Prostate gland (tissue), 2 donors: ENCODE results near the gene CGA.

Source experiments
- POLR2A ChIP-seq: fragments of 450-650 bp; IDR thresholded peaks from one replicate; pipeline ENCODE4 v1.6.1; 2016; ENCODE audit warnings: antibody characterized with exemption, mild to moderate bottlenecking
- TF ChIP-seq, protein P1 (sequence below), 4 experiments: fragments of 200-600 bp in 2 of 4; fragments of 450-650 bp in 2 of 4; sonication (generic) in 2 of 4; IDR thresholded peaks; 1 replicate in 3 of 4; 2 replicates in 1 of 4; pipeline ENCODE4 v1.5.1; 2016 to 2019; ENCODE audit warnings: antibody characterized with exemption in 4 of 4, mild to moderate bottlenecking in 2 of 4, moderate library complexity in 2 of 4

DNA sequence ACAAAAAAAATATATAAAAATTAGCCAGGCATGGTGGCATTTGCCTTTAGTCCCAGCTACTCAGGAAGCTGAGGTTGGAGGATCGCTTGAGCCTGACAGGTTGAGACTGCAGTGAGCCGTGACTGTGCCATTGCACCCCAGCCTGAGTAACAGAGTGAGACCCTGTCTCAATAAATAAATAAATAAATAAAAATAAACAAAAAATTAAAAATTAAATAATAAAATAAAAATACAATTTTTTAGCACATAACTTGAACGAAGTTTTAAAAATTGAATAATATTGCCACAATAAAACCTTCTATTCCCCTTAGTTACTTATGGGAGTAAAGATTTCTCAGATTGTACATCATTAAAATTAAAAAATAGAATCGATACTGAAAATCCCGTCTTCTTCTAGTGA, 29.2 kb upstream of the CGA start:
- TF ChIP-seq, protein P1, sequence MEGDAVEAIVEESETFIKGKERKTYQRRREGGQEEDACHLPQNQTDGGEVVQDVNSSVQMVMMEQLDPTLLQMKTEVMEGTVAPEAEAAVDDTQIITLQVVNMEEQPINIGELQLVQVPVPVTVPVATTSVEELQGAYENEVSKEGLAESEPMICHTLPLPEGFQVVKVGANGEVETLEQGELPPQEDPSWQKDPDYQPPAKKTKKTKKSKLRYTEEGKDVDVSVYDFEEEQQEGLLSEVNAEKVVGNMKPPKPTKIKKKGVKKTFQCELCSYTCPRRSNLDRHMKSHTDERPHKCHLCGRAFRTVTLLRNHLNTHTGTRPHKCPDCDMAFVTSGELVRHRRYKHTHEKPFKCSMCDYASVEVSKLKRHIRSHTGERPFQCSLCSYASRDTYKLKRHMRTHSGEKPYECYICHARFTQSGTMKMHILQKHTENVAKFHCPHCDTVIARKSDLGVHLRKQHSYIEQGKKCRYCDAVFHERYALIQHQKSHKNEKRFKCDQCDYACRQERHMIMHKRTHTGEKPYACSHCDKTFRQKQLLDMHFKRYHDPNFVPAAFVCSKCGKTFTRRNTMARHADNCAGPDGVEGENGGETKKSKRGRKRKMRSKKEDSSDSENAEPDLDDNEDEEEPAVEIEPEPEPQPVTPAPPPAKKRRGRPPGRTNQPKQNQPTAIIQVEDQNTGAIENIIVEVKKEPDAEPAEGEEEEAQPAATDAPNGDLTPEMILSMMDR (IDR thresholded peaks at IDR 0.05) = no peak
- no peak for TF ChIP-seq POLR2A
